HG03108 (cell line): ENCODE measurements around the gene TMOD2.

Experiments used
- ATAC-seq: cut with Tn5 transposase; IDR thresholded peaks from one replicate; pipeline ENCODE4 v1.9.1; 2021; ENCODE audit warnings: moderate library complexity; ENCODE audit not compliant: unreplicated experiment

TMOD2 gene

GRCh38 chr15:51809457-51809856, 58.1 kb downstream of the TMOD2 start:
- ATAC-seq: no peak

- no peak for ATAC-seq
Observed at GRCh38 chr15:51812598-51812997, 61.2 kb downstream of the TMOD2 start.

GRCh38 chr15:51814606-51815005, 63.2 kb downstream of the TMOD2 start:
- ATAC-seq: no peak

GRCh38 chr15:51816611-51817010, 65.2 kb downstream of the TMOD2 start:
- no peak for ATAC-seq

- no peak for ATAC-seq
Observed at GRCh38 chr15:51818150-51818549, 66.8 kb downstream of the TMOD2 start.

GRCh38 chr15:51825698-51826097, 74.3 kb downstream of the TMOD2 start:
- ATAC-seq: no peak

GRCh38 chr15:51828621-51829375, 77.4 kb downstream of the TMOD2 start:
- no peak for ATAC-seq

GRCh38 chr15:51829376-51830275, 78.2 kb downstream of the TMOD2 start, which contains the start of gene TMOD3:
TMOD3 (plus strand) TSS chr15:51829653; CDS start chr15:51862885, 33,232 bp downstream.
- peak; percentile 84 for ATAC-seq

GRCh38 chr15:51830276-51830806, 78.9 kb downstream of the TMOD2 start:
- peak; percentile 24 for ATAC-seq

GRCh38 chr15:51833772-51834171, 82.4 kb downstream of the TMOD2 start:
- ATAC-seq: no peak

- peak; percentile 63 for ATAC-seq
Observed at GRCh38 chr15:51837792-51838251, 86.4 kb downstream of the TMOD2 start.

GRCh38 chr15:51838270-51838669, 86.9 kb downstream of the TMOD2 start:
- ATAC-seq: no peak

- ATAC-seq: no peak
Observed at GRCh38 chr15:51840692-51841091, 89.3 kb downstream of the TMOD2 start.

- ATAC-seq: no peak
Observed at GRCh38 chr15:51841406-51842040, 90.1 kb downstream of the TMOD2 start.

GRCh38 chr15:51842265-51842664, 90.9 kb downstream of the TMOD2 start:
- no peak for ATAC-seq

GRCh38 chr15:51842852-51843737, 91.7 kb downstream of the TMOD2 start:
- peak; percentile 46 for ATAC-seq

- no peak for ATAC-seq
Observed at GRCh38 chr15:51844747-51845426, 93.5 kb downstream of the TMOD2 start.

GRCh38 chr15:51846066-51846462, 94.7 kb downstream of the TMOD2 start:
- no peak for ATAC-seq

- ATAC-seq: no peak
Observed at GRCh38 chr15:51846463-51847230, 95.2 kb downstream of the TMOD2 start.
